GM10847 (cell line): ENCODE results near the gene ACCS.

ENCODE experiments used
- POLR2A ChIP-seq: IDR thresholded peaks from 2 replicates; pipeline ENCODE4 v1.6.1; 2011; ENCODE audit not compliant: insufficient read length; ENCODE audit errors: extremely low read depth

The ACCS gene

GRCh38 chr11:44067266-44067665, 1.2 kb downstream of the ACCS start:
- TF ChIP-seq POLR2A = no peak

- no peak for TF ChIP-seq POLR2A
Measured at GRCh38 chr11:44068180-44068579, 2.1 kb downstream of the ACCS start.

- TF ChIP-seq POLR2A = no peak
Measured at GRCh38 chr11:44071157-44071556, 5.1 kb downstream of the ACCS start.

- TF ChIP-seq POLR2A = no peak
Measured at GRCh38 chr11:44072757-44073658, 6.9 kb downstream of the ACCS start.

GRCh38 chr11:44078794-44079193, 12.7 kb downstream of the ACCS start:
- no peak for TF ChIP-seq POLR2A

- no peak for TF ChIP-seq POLR2A
Measured at GRCh38 chr11:44079376-44079775, 13.3 kb downstream of the ACCS start.

- no peak for TF ChIP-seq POLR2A
Measured at GRCh38 chr11:44080951-44081350, 14.9 kb downstream of the ACCS start.

GRCh38 chr11:44082645-44083044, 16.6 kb downstream of the ACCS start:
- TF ChIP-seq POLR2A = no peak

- TF ChIP-seq POLR2A = no peak
Measured at GRCh38 chr11:44083433-44083832, 17.4 kb downstream of the ACCS start.

- TF ChIP-seq POLR2A = no peak
Measured at GRCh38 chr11:44083906-44084305, 17.8 kb downstream of the ACCS start.

- TF ChIP-seq POLR2A = no peak
Measured at GRCh38 chr11:44085330-44085729, 19.3 kb downstream of the ACCS start.

GRCh38 chr11:44088377-44088776, 22.3 kb downstream of the ACCS start:
- no peak for TF ChIP-seq POLR2A

GRCh38 chr11:44088871-44089270, 22.8 kb downstream of the ACCS start:
- no peak for TF ChIP-seq POLR2A

GRCh38 chr11:44090539-44090938, 24.5 kb downstream of the ACCS start:
- TF ChIP-seq POLR2A = no peak

- no peak for TF ChIP-seq POLR2A
Measured at GRCh38 chr11:44094260-44094868, 28.3 kb downstream of the ACCS start.
